Measurements from ENCODE around the gene NUP42.

DNA sequence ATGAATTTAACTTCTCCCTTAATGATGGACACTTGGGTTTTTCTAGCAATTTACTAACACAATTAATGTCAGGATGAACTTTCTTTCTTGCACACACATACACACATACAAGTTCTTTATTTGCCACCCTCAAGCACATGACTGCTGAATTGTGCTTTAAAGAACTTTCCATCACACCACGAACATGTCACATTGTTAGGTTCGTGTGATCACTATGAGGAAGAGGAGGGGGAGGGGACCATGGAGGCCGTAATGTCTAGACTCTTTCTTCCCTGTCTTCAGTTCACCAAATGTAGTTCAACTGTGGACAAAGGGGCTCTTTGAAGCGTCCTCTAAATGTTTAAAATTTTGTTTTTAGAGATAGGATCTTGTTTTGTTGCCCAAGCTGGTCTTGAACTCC, 31.0 kb downstream of the NUP42 start:
- TF ChIP-seq, protein P1, sequence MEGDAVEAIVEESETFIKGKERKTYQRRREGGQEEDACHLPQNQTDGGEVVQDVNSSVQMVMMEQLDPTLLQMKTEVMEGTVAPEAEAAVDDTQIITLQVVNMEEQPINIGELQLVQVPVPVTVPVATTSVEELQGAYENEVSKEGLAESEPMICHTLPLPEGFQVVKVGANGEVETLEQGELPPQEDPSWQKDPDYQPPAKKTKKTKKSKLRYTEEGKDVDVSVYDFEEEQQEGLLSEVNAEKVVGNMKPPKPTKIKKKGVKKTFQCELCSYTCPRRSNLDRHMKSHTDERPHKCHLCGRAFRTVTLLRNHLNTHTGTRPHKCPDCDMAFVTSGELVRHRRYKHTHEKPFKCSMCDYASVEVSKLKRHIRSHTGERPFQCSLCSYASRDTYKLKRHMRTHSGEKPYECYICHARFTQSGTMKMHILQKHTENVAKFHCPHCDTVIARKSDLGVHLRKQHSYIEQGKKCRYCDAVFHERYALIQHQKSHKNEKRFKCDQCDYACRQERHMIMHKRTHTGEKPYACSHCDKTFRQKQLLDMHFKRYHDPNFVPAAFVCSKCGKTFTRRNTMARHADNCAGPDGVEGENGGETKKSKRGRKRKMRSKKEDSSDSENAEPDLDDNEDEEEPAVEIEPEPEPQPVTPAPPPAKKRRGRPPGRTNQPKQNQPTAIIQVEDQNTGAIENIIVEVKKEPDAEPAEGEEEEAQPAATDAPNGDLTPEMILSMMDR (IDR thresholded peaks at IDR 0.05): no peak
- TF ChIP-seq POLR2A (IDR thresholded peaks at IDR 0.05): no peak

Measured in lower leg skin (tissue), 3 donors.